SKM-1 treated with dmso at 0.1 percent for 144 hours (cell line): Measurements from ENCODE around the gene CIB1.

Source experiments
- DNase-seq: peaks from one replicate; lab custom pipeline; 2025; ENCODE audit not compliant: unreplicated experiment; lab: John Stamatoyannopoulos, UW

CIB1 gene

GRCh38 chr15:90219421-90220141 lies 14.2 kb downstream of the CIB1 start:
- DNase-seq, result peak; percentile 26

- no peak for DNase-seq
These were observed 15.9 kb downstream of the CIB1 start for GRCh38 chr15:90217671-90218394.

- no peak for DNase-seq
These were observed 19.1 kb downstream of the CIB1 start for GRCh38 chr15:90214553-90215196.

- no peak for DNase-seq
These were observed 19.9 kb downstream of the CIB1 start for GRCh38 chr15:90213818-90214204.

- DNase-seq, result no peak
These were observed 20.5 kb downstream of the CIB1 start for GRCh38 chr15:90213122-90213817.

GRCh38 chr15:90212221-90213098 lies 21.3 kb downstream of the CIB1 start:
- DNase-seq, result no peak

- DNase-seq, result no peak
These were observed 22.1 kb downstream of the CIB1 start for GRCh38 chr15:90211440-90212143.

GRCh38 chr15:90211009-90211408 lies 22.7 kb downstream of the CIB1 start:
- no peak for DNase-seq

- DNase-seq, result no peak
These were observed 23.1 kb downstream of the CIB1 start for GRCh38 chr15:90210593-90210992.

- no peak for DNase-seq
These were observed 24.1 kb downstream of the CIB1 start for GRCh38 chr15:90209591-90209990.

- no peak for DNase-seq
These were observed 25.4 kb downstream of the CIB1 start for GRCh38 chr15:90208356-90208755.

- DNase-seq, result no peak
These were observed 26.5 kb downstream of the CIB1 start for GRCh38 chr15:90207252-90207651.

GRCh38 chr15:90205886-90206285 lies 27.9 kb downstream of the CIB1 start:
- DNase-seq, result no peak

GRCh38 chr15:90205050-90205848 lies 28.5 kb downstream of the CIB1 start:
- DNase-seq, result no peak

- no peak for DNase-seq
These were observed 29.8 kb downstream of the CIB1 start for GRCh38 chr15:90203922-90204321.

- DNase-seq, result no peak
These were observed 30.3 kb downstream of the CIB1 start for GRCh38 chr15:90203473-90203872.

- DNase-seq, result no peak
These were observed 30.8 kb downstream of the CIB1 start for GRCh38 chr15:90202929-90203328.

- DNase-seq, result no peak
These were observed 31.8 kb downstream of the CIB1 start for GRCh38 chr15:90201944-90202375.
